Peyer's patch (tissue), 4 donors: ENCODE results near the gene NPAT.
"Not testable (repeated sequence)": the region's sequence is repeated elsewhere in the genome, so short reads cannot be mapped to it uniquely, and the experiment has no call there.

Experiments used
- CTCF ChIP-seq, 6 experiments: fragments of 450-650 bp in 4 of 6; fragments of 200-600 bp in 2 of 6; sonication (generic) in 1 of 6; IDR thresholded peaks; one replicate each; pipeline ENCODE4 v1.5.1; 2017 to 2019; ENCODE audit warnings: antibody characterized with exemption in 6 of 6, mild to moderate bottlenecking in 3 of 6, moderate library complexity in 1 of 6
- POLR2A ChIP-seq, 2 donors: fragments of 450-650 bp; IDR thresholded peaks; one replicate each; pipeline ENCODE4 v1.5.1; 2017; ENCODE audit warnings: antibody characterized with exemption in 2 of 2, mild to moderate bottlenecking in 2 of 2, moderate library complexity in 2 of 2

DNA sequence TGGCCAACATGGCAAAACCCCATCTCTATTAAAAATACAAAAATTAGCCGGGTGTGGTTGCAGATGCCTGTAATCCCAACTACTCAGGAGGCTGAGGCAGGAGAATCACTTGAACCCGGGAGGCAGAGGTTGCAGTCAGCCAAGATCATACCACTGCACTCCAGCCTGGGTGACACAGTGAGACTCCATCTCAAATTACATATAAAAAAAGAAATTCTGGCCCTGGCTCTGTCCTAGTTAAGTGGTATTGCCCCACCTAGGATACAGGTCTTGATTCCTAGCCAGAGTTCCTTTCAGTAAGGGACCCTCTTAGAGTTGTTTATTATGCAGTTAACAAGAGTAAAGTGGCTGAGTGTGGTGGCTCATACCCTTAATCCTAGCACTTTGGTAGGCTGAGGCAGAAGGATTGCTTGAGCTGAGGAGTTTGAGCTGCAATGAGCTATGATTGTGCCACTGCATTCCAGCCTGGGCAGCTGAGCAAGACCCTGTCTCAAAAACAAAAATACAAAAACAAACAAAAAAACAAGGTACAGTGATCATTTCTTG, 89.4 kb downstream of the NPAT start:
- TF ChIP-seq CTCF, POLR2A (IDR thresholded peaks at IDR 0.05): not testable (repeated sequence)
